Measurements from ENCODE around the gene PEA15. TPM values are rescaled to one million over a fixed set of nuclear protein-coding genes. Genes with fewer than 3 reads are reported as not detected.

Gene PEA15
- total and polyA plus RNA-seq, 2 of the 8 experiments (the other 6 are each of a cell fraction or from before 2014, with no cell fraction given), result 71.3 to 75.1 TPM

GRCh38 chr1:160237558-160237957 is 32.4 kb downstream of the PEA15 start (continued):
- no peak for TF ChIP-seq CHD7 (IDR thresholded peaks at IDR 0.05; ENCODE audit: insufficient replicate concordance, low read length)
- TF ChIP-seq HDAC6 (IDR thresholded peaks at IDR 0.05; ENCODE audit: low read depth, low read length), result no peak
- TF ChIP-seq SIX5 (IDR thresholded peaks at IDR 0.05; ENCODE audit: low read depth, low read length), result no peak
